MM.1S (cell line): ENCODE data around the gene CDPF1.

Experiments
- CTCF ChIP-seq: fragments of 300-600 bp; sonication (generic); IDR thresholded peaks from 2 replicates; pipeline ENCODE4 v1.5.1; 2016; ENCODE audit warnings: antibody characterized with exemption, low read length, mixed read lengths
- EZH2 ChIP-seq: fragments of 300-600 bp; sonication (generic); optimal IDR thresholded peaks from 2 replicates; pipeline ENCODE3; 2017; ENCODE audit warnings: low read depth, mild to moderate bottlenecking, antibody characterized with exemption, low read length, mixed read lengths
- EZH2phosphoT487 ChIP-seq: fragments of 300-600 bp; sonication (generic); IDR thresholded peaks from 2 replicates; pipeline ENCODE4 v1.6.1; 2018; ENCODE audit warnings: antibody characterized with exemption, low read length

DNA sequence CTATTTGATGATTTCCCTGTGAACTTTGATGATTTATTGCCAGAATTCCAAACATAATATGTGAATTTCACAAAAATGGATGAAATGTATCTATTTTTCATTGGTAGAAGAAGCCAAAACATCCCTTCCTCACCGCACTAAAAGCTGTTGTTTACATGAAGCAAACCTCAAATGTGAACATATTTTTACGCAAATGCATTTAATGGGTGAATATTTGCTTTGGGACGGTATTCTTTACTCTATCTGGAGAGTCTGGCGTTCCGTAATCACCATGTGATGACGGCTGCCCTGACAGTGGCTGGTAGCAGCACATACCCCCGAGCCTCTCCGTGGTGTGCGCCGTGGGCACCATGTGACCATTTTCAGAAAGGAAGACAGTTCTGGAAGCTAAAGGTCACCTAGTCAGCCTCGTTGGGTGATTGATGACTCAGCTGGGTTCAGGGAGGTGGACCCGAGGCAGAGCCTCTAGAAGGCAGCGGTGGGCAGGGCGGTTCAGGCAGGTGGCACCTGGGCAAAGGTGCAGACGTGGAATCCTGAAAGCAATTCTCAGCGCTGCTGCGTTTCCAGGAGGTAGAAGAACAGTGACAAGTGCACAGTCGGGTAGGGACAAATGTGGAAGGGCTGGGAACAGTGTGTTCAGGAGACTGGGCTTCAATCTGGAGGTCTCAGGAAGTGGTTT, 54.5 kb downstream of the CDPF1 start:
- no peak for TF ChIP-seq CTCF
- TF ChIP-seq EZH2 = no peak
- no peak for TF ChIP-seq EZH2phosphoT487
